MM.1S (cell line): ENCODE results near the gene ZBTB38.

Experiments used
- CTCF ChIP-seq: fragments of 300-600 bp; sonication (generic); IDR thresholded peaks from 2 replicates; pipeline ENCODE4 v1.5.1; 2016; ENCODE audit warnings: antibody characterized with exemption, low read length, mixed read lengths
- EZH2phosphoT487 ChIP-seq: fragments of 300-600 bp; sonication (generic); IDR thresholded peaks from 2 replicates; pipeline ENCODE4 v1.6.1; 2018; ENCODE audit warnings: antibody characterized with exemption, low read length

GRCh38 chr3:141390747-141391146 is 22.4 kb downstream of the ZBTB38 start:
- no peak for TF ChIP-seq CTCF
- TF ChIP-seq EZH2phosphoT487, result no peak
